HG03095 (cell line): Measurements from ENCODE around the gene FUNDC2.
"Not testable (repeated sequence)": the region's sequence is repeated elsewhere in the genome, so short reads cannot be mapped to it uniquely, and the experiment has no call there.

Experiments used
- ATAC-seq: cut with Tn5 transposase; IDR thresholded peaks from one replicate; pipeline ENCODE4 v1.9.1; 2021; ENCODE audit warnings: moderate library complexity; ENCODE audit not compliant: unreplicated experiment

The FUNDC2 gene, protein sequence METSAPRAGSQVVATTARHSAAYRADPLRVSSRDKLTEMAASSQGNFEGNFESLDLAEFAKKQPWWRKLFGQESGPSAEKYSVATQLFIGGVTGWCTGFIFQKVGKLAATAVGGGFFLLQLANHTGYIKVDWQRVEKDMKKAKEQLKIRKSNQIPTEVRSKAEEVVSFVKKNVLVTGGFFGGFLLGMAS

DNA sequence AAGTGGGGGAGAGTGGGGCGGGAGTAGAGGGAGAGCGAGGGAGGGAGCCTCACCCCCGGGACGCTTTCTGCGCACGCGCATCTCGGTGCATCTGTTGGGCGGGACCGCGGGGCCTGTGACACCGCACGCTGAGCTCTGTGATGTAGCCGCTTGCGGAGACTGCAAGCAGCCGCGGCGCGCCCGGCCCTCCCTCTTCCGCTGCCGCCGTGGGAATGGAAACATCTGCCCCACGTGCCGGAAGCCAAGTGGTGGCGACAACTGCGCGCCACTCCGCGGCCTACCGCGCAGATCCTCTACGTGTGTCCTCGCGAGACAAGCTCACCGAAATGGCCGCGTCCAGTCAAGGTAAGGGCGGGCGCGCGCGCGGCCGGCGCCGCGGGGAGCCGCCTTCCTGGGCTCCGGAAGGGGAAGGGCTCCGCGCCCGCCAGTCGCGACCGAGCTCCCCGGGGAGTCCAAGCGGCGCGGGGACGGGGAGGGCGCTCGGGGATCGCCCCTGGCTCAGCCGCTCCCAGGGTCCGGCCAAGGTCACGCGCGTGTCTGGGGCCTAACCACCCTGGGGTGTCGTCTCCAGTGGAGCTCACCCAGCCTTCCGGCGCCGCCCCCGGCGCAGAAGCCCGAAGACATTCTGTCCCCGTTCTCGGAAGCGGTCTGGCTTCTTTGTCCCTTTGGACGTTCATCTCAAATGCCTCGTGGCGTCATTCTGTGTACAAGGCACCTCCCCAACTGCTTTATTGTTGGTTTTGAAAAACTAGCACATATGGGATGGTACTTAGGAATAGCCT, at the start of gene FUNDC2:
Gene FUNDC2, plus strand, starts transcription at position 118 of the 782 bp plus-strand sequence. Its CDS starts 95 bp downstream, at position 213.
- ATAC-seq, result peak; percentile 87

DNA sequence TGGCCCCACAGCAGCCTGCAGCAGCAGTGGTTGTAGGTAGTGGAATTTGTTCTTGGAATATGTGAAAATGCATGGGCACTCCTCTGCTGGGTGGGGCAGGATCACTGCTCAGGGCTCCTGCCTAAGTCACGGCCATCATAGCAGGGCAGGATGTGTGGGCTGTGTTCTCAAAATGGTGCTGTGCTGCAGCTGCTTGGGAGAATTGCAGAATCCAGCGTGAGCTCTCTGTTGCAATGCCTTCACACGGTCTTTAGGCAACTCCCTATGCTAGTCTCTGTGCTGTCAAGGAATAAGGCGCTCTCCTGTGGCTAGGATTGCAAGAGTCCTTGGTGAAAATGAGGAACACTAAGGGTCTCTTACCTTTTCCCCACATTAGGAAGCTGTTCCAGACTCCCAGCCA, 47.0 kb upstream of the FUNDC2 start:
- no peak for ATAC-seq

DNA sequence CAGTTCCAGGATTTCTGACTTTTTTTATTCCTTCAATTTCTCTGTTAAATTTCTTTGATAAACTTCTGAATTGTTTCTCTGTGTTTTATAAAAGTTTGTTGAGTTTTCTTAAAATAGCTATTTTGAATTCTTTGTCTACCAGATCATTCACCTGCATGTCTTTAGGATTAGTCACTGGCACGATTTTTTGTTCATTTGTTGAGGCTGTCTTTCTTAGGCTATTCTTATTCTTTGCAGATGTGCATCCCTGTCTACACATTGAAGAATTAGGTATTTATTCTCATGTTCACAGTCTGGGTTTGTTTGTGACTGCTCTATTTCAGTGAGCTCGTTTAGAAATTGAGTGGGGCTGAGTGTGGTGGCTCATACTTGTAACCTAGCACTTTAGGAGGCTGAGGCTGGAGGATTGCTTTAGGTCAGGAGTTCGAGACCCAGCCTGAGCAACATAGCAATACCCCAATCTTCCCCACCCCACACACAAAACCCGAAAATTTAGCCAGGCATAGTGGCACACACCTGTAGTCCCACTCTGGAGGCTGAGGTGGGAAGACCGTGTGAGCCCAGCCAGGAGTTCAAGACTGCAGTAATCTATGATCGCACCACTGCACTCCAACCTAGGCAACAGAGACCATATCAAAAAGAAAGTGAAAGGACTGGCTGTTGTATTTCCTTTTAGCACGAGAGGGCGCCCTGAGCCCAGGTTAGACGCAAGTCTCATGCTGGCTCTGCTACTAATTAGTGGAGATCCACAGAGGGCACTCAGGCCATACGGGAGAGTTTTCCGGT, 46.1 kb upstream of the FUNDC2 start:
- peak; percentile 97 for ATAC-seq

DNA sequence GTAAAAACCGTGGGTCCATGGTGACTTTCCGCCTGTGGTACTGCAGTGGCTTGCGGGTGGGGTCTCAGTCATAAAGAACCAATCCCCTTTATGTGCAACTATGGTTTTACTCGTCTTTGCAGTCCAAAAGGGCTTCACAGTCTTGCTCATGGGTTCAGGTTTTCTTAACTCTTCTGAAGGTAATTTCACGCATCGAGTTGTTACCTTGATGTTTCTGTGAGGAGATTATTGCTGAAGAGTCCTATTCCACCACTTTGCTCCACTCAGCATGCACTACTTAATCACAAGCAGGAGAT, 45.6 kb upstream of the FUNDC2 start:
- ATAC-seq, result no peak

DNA sequence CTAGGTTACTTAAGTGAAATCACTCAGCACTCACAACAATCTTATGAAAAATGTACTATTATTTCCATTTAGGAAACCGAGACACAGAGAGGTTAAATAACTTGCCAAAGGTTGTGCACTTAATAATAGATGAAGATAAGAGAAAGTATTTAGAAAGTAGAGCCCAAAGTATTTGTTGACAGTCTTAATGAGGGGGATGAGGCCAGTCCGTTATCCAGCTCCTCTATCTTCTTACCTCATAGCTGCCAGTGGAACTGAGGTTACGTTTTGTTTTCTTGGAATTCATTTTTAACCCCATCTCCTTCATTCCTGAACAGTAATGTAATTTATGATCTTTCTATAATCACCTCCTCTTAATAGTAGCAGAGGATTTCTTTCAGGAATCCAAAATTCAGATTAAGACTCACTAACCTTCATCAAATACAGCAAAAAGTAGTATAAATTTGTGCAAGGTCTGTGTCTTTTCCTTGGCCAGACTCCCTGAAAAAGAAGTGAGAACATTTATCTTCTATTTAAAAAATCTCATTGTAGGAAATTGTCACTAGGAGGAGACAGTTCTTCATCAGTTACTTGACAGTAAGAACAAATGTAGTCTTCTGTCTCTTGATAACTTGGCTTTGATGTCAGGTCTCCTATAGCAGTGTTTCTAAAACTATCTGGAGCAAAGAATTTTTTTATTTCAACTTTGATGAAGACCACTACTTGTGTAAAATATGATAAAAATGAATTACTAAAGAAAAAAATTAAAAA, 39.6 kb upstream of the FUNDC2 start:
- ATAC-seq, result no peak

DNA sequence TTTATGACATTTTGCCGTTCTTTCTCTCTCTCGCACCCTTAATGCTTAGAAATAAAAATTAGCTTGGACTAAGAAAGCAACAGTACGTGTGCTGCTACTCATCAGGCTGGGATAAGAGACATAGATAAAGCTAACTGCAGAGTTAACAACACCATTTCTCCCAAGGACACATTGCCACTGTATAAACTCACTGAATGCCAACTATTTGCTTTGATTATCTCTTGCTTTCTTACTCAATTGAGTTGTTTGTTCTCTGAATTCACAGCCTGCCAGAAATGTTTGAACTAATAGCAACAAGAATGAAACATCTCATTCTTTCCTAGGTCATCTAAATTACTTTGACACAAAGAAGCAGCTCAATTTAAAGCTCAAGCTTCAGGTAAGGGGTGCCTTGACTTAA, 38.7 kb upstream of the FUNDC2 start:
- ATAC-seq, result no peak

DNA sequence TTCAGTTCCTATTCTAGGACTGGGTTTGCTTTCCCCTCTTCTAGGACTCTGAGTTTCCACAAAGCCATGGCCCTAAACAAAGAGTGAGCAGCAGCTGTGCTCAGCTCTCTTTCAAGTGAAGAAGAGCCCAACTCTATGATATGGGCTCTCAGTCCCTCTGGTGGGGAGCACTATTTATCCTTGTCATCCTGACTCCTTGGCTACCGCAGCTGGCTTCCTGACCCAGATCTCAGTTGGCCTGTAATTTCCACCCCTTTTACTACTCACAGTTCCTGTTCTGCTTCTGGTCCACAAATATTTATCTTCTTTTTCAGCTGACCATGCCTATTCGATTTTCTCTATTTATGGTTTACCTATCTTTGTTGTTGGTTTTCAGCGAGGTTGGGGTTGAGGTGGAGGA, 37.9 kb upstream of the FUNDC2 start:
- no peak for ATAC-seq

DNA sequence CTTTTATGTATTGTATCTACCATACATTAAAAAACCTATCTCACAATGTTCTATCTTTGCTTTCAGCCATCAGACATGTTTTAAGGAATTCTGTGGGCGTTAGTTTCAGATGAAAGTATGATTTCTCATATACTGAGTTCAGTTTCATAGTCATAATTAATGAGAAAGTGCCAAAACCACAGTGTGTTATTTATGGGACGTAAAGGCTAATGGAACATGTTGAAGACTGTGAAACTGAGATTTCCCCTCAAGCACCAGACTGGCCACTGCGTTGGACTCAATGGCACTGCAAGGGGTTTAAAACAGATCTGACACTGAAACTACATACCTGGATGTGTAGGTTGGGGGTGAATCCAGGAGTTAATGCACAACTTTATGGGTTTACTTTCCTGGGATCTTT, 36.1 kb upstream of the FUNDC2 start:
- ATAC-seq, result peak; percentile 75

DNA sequence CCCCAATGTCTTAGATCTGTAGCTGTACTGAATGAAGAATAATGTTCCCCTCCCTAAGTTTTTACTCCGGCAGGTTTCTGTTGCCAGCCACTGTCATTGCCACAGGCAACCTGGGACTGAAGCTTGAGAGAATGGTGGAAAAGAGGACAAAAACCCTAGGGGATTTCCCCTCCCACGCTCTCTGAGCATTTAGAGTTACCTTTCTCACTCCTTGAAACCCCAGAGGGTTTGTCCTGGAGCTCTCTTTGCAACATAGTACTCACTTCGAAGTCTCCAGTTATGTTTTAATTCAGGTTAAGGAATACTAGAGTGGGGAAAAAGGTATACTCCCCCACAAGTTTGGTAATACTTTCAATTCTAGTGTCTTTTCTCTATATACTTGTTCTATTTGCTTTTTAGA, 35.6 kb upstream of the FUNDC2 start:
- ATAC-seq, result peak; percentile 45

DNA sequence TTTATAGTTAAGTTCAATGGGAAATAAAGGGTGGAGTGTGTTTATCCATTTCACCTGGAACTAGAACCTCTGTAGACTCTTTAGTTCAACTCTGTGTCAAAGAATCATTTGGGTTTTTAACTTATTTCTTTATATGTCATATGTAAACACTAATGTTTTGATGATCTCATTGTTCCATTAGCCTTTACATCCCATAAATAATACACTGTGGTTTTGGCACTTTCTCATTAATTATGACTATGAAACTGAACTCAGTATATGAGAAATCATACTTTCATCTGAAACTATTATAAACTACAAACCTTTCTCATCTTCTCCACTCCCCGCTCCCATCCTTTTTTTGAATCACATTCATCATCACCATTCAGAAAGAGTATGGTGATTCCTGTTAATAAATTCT, 35.2 kb upstream of the FUNDC2 start:
- ATAC-seq, result no peak

DNA sequence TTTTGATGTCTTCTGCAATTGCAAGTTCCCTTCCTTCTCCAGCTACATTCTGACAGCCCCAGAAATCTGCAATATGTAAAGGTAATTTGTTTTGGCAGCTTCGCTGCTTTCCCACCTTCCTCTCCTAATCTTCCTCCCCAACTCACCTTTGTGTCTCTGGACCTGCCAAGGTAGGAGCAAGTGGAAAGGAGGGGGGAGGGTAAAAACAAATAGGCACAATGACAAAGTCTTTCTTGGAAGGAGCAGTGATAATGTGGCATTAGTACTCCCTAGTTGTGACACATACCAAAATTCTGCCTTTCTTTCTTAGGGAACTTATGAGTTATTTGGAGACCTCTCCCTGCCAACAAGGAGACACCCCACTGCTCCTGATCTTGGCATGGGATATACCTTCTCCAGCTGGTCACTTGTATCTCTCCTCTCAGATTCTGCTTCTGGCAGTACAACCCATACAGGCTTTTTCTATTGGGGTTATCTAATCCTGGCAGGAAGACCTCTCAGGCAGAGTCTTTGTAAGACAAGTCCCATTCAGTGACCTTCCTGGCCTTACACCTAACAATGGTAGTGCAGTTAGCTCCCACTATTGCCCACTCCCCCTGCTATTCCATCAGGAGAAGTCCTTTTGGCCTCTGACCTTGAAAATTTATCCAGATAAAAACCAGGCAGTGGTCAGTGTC, 28.3 kb upstream of the FUNDC2 start:
- no peak for ATAC-seq

DNA sequence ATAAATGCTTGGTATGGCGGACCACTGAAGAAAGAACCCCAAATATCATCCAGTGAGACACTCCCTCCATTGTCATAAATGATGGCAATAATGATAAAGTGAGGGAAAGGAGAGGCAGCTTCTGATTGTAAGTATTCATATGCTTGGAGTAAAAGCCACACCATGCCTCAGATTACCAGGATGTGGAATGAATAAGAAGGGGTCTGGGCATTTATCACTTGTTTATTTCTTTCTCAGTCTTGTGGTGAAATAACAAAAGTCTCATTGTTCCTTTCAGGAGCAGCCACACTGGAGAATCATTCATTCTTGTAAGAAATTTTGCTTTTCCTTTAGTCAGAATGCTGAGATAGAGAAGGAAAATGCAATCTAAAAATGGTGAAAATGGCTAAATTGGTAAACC, 25.8 kb upstream of the FUNDC2 start:
- ATAC-seq, result no peak

DNA sequence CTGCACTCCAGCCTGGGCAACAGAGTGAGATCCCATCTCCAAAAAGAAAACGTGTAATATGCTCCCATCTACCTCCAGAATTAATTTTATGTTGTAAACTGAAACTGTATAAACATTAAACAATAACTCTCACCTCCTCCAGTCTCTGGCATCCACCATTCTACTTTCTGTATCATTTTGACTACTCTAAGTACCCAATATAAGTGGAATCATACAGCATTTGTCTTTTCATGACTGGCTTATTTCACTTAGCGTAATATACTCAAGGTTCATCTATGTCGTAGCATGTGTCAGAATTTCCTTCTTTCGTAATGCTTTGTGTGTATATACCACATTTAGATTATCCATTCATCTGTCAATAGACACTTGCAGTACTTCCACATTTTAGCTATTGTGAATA, 24.8 kb upstream of the FUNDC2 start:
- ATAC-seq, result no peak

DNA sequence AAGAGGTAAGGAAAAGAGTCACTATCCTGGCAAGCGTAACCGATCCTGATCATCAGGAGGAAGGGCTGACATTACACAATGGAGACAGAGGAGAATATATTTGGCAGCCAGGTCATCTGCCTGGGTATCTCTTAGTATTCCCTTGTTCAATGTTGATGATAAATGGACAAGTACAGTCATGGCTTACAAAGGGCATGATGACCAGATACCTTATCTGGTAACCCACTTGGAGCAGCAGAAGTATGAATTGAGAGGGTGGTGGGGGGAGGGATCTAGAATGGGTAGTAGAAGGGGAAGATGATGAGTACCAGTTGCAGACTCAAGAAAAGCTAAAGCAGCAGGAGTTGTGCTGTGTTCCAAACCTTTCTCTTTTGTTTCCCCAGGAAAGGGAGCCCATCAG, 21.5 kb upstream of the FUNDC2 start:
- ATAC-seq, result no peak

DNA sequence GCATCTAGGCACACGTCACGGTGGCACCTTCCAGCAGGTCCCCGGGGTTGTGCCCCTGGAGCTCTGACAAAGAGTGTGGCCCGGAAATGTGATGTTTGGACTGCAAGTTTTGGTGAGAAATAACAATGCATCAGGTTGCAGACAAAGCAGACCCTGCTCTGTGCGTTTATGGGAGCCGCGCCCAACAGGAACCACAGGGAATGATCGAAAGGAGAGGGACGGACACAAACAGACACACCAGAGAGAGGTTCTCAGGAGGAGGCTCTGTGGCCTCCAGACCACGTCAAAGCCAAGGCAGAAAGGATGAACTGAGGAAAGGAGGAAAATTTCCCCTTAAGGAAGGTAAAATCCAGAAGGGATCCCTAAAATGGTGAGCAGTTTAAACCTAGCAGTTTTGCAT, 20.3 kb upstream of the FUNDC2 start:
- ATAC-seq, result not testable (repeated sequence)

DNA sequence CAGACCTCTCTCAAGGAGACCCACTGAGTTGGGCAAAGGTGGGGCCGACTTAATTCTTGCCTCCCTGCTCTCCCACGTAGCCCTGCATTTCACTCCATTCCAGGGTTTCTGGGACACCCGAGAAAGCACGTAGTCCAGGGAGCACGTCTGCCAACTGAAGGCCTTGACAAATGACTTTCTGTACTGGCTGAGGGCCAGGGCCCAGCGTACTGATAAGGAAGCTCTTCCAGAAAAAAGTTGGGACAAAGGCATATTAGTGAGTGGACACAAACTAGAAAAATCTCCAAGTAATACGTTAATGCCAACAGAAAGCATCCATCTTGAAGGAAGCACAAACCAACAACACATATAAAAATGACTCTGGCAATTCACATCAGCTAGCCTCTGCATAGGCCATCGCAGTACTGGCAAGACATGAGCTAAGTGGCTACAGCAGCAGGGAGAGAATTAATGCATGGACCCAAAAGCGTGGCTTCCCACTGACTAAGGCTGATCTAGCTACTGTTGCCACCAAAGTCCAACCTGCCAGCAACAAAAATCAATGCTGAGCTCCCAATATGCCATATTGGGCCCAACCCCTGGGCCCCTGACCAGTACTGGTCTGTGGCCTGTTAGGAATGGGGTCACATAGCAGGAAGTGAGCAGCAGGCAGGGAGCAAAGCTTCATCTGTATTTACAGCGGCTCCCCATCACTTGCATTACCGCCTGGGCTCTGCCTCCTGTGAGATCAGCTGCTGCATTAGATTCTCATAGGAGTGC, 19.6 kb upstream of the FUNDC2 start:
- not testable (repeated sequence) for ATAC-seq

DNA sequence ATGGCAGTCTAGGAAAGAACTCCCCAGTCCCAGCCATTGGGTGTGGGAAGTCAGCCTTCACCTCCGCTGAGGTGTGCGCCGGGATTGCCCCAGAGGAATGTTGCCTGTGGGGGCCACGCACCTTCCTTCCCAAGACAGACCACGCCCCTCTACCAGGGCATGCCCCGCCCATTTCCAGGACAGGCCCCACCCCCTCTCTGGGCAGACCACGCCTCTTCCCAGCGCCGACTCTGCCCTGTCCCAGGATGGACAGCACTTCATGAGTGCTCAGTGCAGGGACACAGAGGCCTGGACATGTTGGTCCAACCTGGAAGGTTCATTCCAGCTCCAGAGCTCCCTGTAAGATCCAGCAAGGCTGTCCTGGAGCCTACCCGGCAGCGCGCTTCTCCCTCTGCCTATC, 18.1 kb upstream of the FUNDC2 start:
- ATAC-seq, result not testable (repeated sequence)

DNA sequence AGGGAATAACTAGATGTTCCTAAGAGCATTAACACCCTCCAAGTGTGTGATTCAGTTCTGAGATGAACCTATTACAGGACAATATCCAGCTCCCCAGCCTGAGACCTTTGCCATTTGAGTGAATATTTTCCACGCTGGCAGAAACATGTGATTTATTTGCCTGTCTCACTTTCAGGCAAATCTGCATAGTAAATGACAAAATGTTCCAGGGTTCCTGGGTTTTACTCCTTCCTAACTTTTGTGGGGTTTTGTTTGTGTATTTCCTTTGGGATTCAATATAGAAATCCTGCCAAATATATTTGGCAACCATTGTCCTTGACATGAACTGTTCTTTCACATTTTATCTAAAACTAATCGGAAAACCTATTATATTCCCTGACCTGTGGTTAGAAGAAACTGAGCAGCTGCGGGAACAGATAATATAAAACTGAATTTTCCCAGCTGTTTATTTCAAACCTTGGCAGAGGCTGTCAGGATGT, 16.6 kb upstream of the FUNDC2 start:
- ATAC-seq, result no peak

DNA sequence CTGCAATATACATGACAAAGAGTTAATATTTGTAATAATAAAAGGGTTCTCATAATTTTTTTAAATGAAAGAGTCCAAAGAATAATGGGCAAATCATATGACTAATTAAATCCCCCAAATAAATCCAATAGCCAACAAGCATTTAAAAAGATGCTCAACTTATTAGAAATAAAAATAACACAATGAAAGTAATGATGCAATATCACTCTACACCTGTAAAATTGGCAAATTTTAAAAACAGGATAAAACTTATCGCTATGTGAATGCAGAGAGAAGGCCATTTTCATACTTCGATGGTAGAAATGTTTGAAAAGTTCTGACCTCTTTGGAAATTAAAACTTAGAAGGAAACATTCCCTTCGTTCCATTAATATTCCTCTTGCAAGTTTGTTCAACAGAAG, 6.1 kb upstream of the FUNDC2 start:
- no peak for ATAC-seq

DNA sequence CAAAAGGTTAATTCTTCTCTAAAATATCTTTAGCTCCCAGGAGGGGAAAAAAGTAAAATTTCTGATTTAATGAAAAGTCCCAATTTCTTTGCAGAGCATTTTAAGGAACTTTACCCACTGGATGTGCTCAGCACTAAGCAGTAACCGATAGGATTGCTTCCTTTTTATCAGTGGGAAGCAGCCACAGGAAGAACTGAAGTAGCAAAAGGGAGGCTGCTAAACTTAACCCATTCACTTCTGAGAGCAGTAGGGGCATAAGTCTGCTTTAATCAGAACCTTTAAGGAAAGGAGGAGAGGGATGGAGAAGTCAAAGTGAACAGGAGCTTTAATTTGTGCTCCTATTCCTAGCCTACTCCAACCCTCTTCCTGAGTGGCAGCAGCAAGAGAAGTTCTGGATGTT, 4.1 kb upstream of the FUNDC2 start, which contains the start of gene F8:
Gene F8, minus strand, starts transcription at position 139 of the 400 bp plus-strand sequence. CDS start 171 bp downstream, outside the sequence.
- no peak for ATAC-seq
